ENCODE measurements around the gene UGT8.

The UGT8 gene

DNA sequence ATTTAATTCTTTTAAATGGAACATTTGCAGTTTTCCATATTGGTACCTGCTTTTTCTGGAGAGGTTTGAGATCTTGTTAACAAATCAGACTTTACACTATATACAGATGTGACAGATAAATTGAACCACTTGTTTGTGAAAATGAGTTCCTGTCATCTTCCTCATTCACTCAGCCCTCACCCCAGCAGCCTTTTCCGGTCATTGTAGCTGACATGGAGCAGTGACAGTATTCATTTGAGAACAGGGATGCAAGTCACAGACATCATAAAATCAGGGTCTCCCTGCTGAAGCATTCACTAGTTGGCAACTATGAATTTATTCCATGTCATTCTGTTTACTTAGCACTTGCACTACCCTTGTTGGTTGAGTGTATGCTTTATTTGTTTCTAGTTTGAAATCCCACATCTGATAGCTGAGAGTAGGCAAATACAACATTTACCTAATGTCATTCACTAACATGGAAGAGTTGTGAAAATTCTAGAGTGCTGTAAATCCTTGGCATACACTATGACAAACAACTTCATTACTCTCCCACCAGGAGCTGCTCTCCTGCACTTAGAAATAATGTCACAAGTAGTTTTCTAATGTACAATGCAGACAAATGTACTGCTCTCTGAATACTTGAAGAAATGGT, 78.9 kb downstream of the UGT8 start:
- H3K9me3 ChIP-seq (ENCODE audit: control insufficient read depth, insufficient read depth, low read depth, low read length) = no peaks in the 10 kb centered on the region
- ChIA-PET CTCF (no interaction called here), POLR2A (no interaction called here)
- no peaks in the 10 kb centered on the region for H3K4me1 ChIP-seq (ENCODE audit: control insufficient read depth, insufficient read depth, low read length)
- H3K4me3 ChIP-seq (ENCODE audit: low read depth, low read length) = no peak overlapping the region
- no peaks in the 10 kb centered on the region for H3K36me3 ChIP-seq (ENCODE audit: control insufficient read depth in 2 of 2, insufficient read depth in 1 of 2, low read length in 2 of 2)
- H3K27ac ChIP-seq (ENCODE audit: extremely low read depth, low read depth, low read length) = no peak overlapping the region
- TF ChIP-seq ZNF624 (tag by site-specific recombination; IDR thresholded peaks at IDR 0.05) (no peak), ZNF560 (tag by site-specific recombination; IDR thresholded peaks at IDR 0.05; ENCODE audit: borderline replicate concordance) (no peak), FEZF1 (tag by site-specific recombination; IDR thresholded peaks at IDR 0.05) (no peak), ZNF558 (tag by site-specific recombination; IDR thresholded peaks at IDR 0.05) (no peak), ZNF23 (tag by site-specific recombination; IDR thresholded peaks at IDR 0.05; ENCODE audit: borderline replicate concordance) (no peak), YY1 (tag by site-specific recombination; IDR thresholded peaks at IDR 0.05) (no peak), HOXA7 (CRISPR knock-in tag; IDR thresholded peaks at IDR 0.05; ENCODE audit: borderline replicate concordance) (no peak), ZNF664 (tag by site-specific recombination; IDR thresholded peaks at IDR 0.05) (no peak), ZNF248 (tag by site-specific recombination; IDR thresholded peaks at IDR 0.05) (no peak), ZBTB1 (tag by site-specific recombination; IDR thresholded peaks at IDR 0.05) (no peak), SCRT1 (tag by site-specific recombination; IDR thresholded peaks at IDR 0.05; ENCODE audit: borderline replicate concordance) (no peak), ZNF214 (tag by site-specific recombination; IDR thresholded peaks at IDR 0.05; ENCODE audit: borderline replicate concordance) (no peak), HOXD13 (CRISPR knock-in tag; IDR thresholded peaks at IDR 0.05; ENCODE audit: borderline replicate concordance) (no peak), ZNF514 (tag by site-specific recombination; IDR thresholded peaks at IDR 0.05) (no peak), ZNF280D (tag by site-specific recombination; IDR thresholded peaks at IDR 0.05) (no peak), ZNF202 (tag by site-specific recombination; IDR thresholded peaks at IDR 0.05; ENCODE audit: borderline replicate concordance) (no peak), MYNN (tag by site-specific recombination; IDR thresholded peaks at IDR 0.05; ENCODE audit: borderline replicate concordance) (no peak), ZNF211 (tag by site-specific recombination; IDR thresholded peaks at IDR 0.05; ENCODE audit: low read depth) (no peak)
- TF ChIP-seq, protein P1, sequence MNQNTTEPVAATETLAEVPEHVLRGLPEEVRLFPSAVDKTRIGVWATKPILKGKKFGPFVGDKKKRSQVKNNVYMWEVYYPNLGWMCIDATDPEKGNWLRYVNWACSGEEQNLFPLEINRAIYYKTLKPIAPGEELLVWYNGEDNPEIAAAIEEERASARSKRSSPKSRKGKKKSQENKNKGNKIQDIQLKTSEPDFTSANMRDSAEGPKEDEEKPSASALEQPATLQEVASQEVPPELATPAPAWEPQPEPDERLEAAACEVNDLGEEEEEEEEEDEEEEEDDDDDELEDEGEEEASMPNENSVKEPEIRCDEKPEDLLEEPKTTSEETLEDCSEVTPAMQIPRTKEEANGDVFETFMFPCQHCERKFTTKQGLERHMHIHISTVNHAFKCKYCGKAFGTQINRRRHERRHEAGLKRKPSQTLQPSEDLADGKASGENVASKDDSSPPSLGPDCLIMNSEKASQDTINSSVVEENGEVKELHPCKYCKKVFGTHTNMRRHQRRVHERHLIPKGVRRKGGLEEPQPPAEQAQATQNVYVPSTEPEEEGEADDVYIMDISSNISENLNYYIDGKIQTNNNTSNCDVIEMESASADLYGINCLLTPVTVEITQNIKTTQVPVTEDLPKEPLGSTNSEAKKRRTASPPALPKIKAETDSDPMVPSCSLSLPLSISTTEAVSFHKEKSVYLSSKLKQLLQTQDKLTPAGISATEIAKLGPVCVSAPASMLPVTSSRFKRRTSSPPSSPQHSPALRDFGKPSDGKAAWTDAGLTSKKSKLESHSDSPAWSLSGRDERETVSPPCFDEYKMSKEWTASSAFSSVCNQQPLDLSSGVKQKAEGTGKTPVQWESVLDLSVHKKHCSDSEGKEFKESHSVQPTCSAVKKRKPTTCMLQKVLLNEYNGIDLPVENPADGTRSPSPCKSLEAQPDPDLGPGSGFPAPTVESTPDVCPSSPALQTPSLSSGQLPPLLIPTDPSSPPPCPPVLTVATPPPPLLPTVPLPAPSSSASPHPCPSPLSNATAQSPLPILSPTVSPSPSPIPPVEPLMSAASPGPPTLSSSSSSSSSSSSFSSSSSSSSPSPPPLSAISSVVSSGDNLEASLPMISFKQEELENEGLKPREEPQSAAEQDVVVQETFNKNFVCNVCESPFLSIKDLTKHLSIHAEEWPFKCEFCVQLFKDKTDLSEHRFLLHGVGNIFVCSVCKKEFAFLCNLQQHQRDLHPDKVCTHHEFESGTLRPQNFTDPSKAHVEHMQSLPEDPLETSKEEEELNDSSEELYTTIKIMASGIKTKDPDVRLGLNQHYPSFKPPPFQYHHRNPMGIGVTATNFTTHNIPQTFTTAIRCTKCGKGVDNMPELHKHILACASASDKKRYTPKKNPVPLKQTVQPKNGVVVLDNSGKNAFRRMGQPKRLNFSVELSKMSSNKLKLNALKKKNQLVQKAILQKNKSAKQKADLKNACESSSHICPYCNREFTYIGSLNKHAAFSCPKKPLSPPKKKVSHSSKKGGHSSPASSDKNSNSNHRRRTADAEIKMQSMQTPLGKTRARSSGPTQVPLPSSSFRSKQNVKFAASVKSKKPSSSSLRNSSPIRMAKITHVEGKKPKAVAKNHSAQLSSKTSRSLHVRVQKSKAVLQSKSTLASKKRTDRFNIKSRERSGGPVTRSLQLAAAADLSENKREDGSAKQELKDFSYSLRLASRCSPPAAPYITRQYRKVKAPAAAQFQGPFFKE (tag by site-specific recombination; IDR thresholded peaks at IDR 0.05; ENCODE audit: borderline replicate concordance) = no peak

Measured in HEK293 (cell line).